ENCODE data around the gene PHOSPHO1.

DNA sequence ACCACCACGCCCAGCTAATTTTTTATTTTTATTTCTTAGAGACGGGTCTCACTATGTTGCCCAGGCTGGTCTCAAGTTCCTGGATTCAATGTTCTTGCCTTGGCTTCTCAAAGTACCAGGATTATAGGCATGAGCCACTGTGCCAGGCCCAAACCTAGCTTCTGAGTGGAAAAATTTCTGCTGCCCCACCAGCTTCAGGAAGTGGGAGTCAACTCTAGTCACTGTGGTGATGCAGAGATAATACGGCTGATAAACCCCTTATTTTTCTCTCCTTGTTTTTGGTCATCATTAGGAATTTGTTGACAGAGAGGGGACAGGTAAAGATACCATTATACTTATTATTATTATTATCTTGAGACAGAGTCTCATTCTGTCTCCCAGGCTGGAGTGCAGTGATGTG, 27.8 kb upstream of the PHOSPHO1 start:
- TF ChIP-seq, protein P1, sequence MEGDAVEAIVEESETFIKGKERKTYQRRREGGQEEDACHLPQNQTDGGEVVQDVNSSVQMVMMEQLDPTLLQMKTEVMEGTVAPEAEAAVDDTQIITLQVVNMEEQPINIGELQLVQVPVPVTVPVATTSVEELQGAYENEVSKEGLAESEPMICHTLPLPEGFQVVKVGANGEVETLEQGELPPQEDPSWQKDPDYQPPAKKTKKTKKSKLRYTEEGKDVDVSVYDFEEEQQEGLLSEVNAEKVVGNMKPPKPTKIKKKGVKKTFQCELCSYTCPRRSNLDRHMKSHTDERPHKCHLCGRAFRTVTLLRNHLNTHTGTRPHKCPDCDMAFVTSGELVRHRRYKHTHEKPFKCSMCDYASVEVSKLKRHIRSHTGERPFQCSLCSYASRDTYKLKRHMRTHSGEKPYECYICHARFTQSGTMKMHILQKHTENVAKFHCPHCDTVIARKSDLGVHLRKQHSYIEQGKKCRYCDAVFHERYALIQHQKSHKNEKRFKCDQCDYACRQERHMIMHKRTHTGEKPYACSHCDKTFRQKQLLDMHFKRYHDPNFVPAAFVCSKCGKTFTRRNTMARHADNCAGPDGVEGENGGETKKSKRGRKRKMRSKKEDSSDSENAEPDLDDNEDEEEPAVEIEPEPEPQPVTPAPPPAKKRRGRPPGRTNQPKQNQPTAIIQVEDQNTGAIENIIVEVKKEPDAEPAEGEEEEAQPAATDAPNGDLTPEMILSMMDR (IDR thresholded peaks at IDR 0.05) = no peak
- TF ChIP-seq POLR2AphosphoS5 (IDR thresholded peaks at IDR 0.05) (no peak), POLR2A (IDR thresholded peaks at IDR 0.05) (no peak)

Measured in transverse colon (tissue), 4 donors.